Right atrium auricular region (tissue), 2 donors: ENCODE results near the gene TSPAN18. TPM values are rescaled to one million over a fixed set of nuclear protein-coding genes. Genes with fewer than 3 reads are reported as not detected.
A peak's percentile ranks its signal among the peaks of the same experiment; 100 is the strongest.

Source experiments
- DNase-seq: peaks from one replicate; pipeline ENCODE4 v3.0.0-alpha.2; 2019; ENCODE audit warnings: low spot score
- H3K27ac ChIP-seq, 2 donors: fragments of 200-600 bp; sonication (generic); 1 replicate in 1 of 2; 2 replicates in 1 of 2; pipeline ENCODE4 v1.5.1; 2016 to 2019
- H3K27me3 ChIP-seq, 2 donors: fragments of 200-600 bp; sonication (generic); one replicate each; pipeline versions ENCODE4 v1.5.1 to v1.6.0; 2017 to 2019
- H3K36me3 ChIP-seq: fragments of 200-600 bp; sonication (generic); one replicate; pipeline ENCODE4 v1.5.1; 2016
- H3K4me1 ChIP-seq, 2 donors: fragments of 200-600 bp; sonication (generic); one replicate each; pipeline versions ENCODE4 v1.5.1 to v1.6.0; 2017 to 2019
- H3K4me3 ChIP-seq, 2 donors: fragments of 200-600 bp; sonication (generic); 1 replicate in 1 of 2; 2 replicates in 1 of 2; pipeline ENCODE4 v1.5.1; 2017 to 2019; ENCODE audit warnings: mild to moderate bottlenecking in 1 of 2, moderate library complexity in 1 of 2
- H3K9me3 ChIP-seq, 2 donors: fragments of 200-600 bp; sonication (generic); one replicate each; pipeline ENCODE4 v1.5.1; 2019
- CTCF ChIP-seq, 2 donors: fragments of 200-600 bp; sonication (generic); IDR thresholded peaks; one replicate each; pipeline ENCODE4 v1.5.1; 2019; ENCODE audit warnings: antibody characterized with exemption in 2 of 2
- total RNA-seq, 2 donors: library from RNA; depleted of rRNA; stranded (reverse); fragments of >200 nt; gene quantifications; one replicate each; pipeline ENCODE4 v1.1.0, GENCODE V29; 2016

The TSPAN18 gene
- total RNA-seq, 2 donors from 2014 or later: 76.3 to 79.3 TPM

GRCh38 chr11:44887636-44888035 is 160.9 kb downstream of the TSPAN18 start:
- TF ChIP-seq CTCF (IDR thresholded peaks at IDR 0.05): no peak
- Histone ChIP-seq H3K4me1 (peaks cover 0 to 60% of the 10 kb centered on the region in 2 donors), H3K9me3 (no peaks in the 10 kb centered on the region), H3K36me3 (no peaks in the 10 kb centered on the region), H3K27me3 (no peaks in the 10 kb centered on the region), H3K27ac (no peak overlapping the region), H3K4me3 (no peak overlapping the region)
- no peak for DNase-seq

DNA sequence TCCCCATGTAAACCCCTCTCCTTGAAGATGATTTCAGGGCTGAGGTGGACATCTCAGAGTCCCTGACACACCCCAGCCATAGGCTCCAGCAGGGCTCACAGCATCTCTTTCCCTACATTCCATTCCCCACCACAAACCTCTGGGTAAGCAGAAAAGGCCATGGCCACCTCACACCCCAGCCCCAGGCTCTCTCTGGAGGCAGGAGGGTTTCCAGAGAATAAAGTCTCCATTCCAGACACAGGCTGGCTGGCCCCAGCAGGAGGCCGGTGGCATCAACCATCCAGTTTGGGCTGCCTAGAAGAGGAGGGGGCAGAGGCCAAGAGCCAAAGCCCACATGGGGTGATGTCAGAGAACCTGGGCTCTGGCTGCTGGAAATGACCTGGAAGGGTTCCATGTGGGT is 162.5 kb downstream of the TSPAN18 start:
- peaks cover 0 to 64% of the 10 kb centered on the region in 2 donors for H3K4me1 ChIP-seq
- H3K27ac ChIP-seq: no peak overlapping the region
- H3K27me3 ChIP-seq: no peaks in the 10 kb centered on the region
- TF ChIP-seq CTCF (IDR thresholded peaks at IDR 0.05): no peak
- H3K9me3 ChIP-seq: no peaks in the 10 kb centered on the region
- no peaks in the 10 kb centered on the region for H3K36me3 ChIP-seq
- no peak overlapping the region for H3K4me3 ChIP-seq
- no peak for DNase-seq

DNA sequence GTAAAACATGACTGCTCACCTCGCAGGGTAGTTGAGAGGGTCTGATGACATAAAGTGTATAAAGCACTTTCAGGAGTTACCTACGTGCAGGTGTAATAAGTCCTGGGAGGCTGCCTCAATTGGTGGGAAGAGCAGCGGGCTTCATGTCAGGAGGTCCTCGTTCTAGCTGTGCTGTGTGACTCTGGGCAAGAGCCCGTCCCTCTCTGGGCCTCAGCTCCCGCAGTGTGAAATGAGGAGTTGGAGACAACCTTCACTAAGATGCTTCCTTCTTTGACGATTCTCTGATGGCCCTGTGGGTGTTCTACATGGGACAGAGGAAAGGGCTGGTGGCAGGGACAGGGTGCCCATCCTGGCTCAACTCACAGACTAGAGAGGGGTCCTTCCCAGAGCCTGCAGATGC is 166.1 kb downstream of the TSPAN18 start:
- no peak overlapping the region for H3K4me3 ChIP-seq
- H3K27ac ChIP-seq: peak overlapping the region; percentile 82 to 85
- H3K36me3 ChIP-seq: no peaks in the 10 kb centered on the region
- TF ChIP-seq CTCF (IDR thresholded peaks at IDR 0.05): no peak
- DNase-seq: no peak
- no peaks in the 10 kb centered on the region for H3K27me3 ChIP-seq
- H3K9me3 ChIP-seq: no peaks in the 10 kb centered on the region
- peaks cover 0 to 38% of the 10 kb centered on the region in 2 donors for H3K4me1 ChIP-seq

DNA sequence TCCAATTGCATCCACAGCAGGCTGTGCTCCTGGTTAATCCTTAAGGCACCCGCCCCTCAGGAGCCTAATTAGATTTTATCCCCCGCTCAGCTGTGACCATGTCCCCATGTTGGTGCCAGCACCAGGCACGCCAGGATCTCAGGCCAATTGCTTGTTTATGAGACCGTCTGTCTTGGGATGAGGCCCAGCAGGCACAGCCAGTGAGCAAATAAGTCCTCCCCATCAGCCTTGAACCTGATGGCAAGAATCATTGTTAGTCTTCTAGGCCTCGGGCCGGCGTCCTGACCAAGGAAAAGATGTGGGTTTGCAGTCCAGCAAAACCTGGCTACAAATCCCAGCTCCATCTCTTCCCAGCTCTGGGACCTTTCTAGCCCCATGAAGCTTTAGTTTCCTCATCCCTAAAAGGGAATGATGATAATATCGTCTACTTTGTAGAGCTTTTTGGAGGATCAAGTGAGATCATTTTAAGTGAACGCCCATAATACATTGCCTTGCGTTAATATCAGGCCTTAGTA is 166.6 kb downstream of the TSPAN18 start:
- Histone ChIP-seq H3K27ac (peak overlapping the region; percentile 82 to 85), H3K4me1 (peaks cover 0 to 32% of the 10 kb centered on the region in 2 donors), H3K4me3 (no peak overlapping the region), H3K9me3 (no peaks in the 10 kb centered on the region), H3K36me3 (peaks cover 2% of the 10 kb centered on the region), H3K27me3 (no peaks in the 10 kb centered on the region)
- TF ChIP-seq CTCF (IDR thresholded peaks at IDR 0.05): no peak
- DNase-seq: no peak

- DNase-seq: peak; percentile 71
- no peak overlapping the region for H3K4me3 ChIP-seq
Measured at GRCh38 chr11:44893846-44894617, 167.3 kb downstream of the TSPAN18 start.

More at GRCh38 chr11:44893846-44894617, 167.3 kb downstream of the TSPAN18 start:
- peaks cover 0 to 32% of the 10 kb centered on the region in 2 donors for H3K4me1 ChIP-seq
- peaks cover 9% of the 10 kb centered on the region for H3K36me3 ChIP-seq
- H3K27ac ChIP-seq: peak overlapping the region; percentile 82 to 85
- H3K27me3 ChIP-seq: no peaks in the 10 kb centered on the region
- TF ChIP-seq CTCF (IDR thresholded peaks at IDR 0.05): peak; percentile 86 to 95
- no peaks in the 10 kb centered on the region for H3K9me3 ChIP-seq
